GM19397 (cell line): Measurements from ENCODE around the gene TGFBI.
"Not testable (repeated sequence)": the region's sequence is repeated elsewhere in the genome, so short reads cannot be mapped to it uniquely, and the experiment has no call there.

Experiments used
- ATAC-seq: cut with Tn5 transposase; IDR thresholded peaks from one replicate; pipeline ENCODE4 v1.9.1; 2021; ENCODE audit warnings: mild to moderate bottlenecking, moderate library complexity; ENCODE audit not compliant: unreplicated experiment

Gene TGFBI

DNA sequence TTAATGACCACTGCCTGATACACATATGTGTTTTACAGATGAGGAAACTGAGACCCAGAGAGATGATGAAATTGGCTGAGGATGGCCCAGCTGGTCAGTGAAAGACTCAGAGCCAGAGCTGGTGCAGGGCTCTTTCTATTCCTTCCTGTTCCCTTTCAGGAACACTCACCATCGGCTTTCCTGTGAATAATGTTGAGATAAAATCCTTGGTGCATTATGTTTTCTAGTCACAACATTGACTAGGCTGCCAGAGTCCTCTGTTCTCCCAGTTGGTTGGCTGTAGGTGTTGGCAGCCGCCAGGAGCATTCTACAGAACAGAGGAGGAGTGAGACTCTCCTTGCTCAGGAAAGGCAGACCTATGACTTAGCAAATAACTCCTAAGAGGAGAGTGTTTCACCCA lies 14.8 kb downstream of the TGFBI start:
- no peak for ATAC-seq

DNA sequence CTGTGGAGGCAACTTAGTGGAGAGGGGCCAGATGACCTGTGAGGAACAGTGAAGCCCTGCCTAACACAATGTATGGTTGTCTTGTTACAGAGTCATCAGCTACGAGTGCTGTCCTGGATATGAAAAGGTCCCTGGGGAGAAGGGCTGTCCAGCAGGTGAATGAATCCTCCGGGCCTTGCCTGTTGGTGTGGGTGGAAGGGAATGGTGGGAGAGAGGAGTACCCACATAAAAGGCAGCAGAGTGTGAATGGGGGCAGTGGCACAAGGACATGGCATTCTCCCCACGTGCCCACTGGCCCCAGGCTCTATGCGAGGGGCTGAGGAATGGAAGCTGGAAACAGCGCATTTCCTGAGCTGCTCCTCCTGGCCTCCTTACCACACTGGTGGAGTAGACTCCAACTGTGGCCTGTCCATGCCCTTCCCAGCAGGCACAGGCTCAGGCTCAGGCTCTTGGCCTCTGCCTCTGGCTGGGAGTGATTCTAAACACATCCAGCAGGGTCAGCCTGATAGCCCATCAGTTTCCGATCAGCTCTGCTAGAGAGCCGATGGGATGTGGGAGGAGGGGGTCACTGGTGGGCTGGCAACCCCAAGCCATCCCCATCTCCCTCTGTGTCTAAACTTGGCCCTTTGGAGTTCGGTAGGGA lies 15.3 kb downstream of the TGFBI start:
- no peak for ATAC-seq

DNA sequence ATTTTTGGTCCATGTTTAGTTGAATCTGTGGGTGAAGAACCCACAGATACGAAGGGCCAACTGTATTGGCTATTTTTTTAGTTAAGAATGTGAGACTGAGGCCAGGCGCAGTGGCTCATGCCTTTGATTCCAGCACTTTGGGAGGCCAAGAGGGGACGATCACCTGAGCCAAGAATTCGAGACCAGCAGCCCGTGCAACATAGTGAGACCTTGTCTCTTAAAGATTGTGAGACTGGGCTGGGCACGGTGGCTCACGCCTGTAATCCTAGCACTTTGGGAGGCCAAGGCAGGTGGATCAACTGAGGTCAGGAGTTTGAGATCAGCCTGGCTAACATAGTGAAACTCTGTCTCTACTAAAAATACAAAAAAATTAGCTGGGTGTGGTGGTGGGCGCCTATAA lies 16.2 kb downstream of the TGFBI start:
- not testable (repeated sequence) for ATAC-seq

DNA sequence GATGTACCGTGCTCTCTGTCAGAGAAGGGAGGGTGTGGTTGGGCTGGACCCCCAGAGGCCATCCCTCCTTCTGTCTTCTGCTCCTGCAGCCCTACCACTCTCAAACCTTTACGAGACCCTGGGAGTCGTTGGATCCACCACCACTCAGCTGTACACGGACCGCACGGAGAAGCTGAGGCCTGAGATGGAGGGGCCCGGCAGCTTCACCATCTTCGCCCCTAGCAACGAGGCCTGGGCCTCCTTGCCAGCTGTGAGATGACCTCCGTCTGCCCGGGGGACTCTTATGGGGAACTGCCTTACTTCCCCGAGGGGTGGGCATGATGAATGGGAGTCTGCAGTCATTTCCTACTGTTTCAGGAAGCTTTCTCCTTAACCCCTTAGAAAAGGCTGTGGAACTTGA lies 17.5 kb downstream of the TGFBI start:
- no peak for ATAC-seq

DNA sequence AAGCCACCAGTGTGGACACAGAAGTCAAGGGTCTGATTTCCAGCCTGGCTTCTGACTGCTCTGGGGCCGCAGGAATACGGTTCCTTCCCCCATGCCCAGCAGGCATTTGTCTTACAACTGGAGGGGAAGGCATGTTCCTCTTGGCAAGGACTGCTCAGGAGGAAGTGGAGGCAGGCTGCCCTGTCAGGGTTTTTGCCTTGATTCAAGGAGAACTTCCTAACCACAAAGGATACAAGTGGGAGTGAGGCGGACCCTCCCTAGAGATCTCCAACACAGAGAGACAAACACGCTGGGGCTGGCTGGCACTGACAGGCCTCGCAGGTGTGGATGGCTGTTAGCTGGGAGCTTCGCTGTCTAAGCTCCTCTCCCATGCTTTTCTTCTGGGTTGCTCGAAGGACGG lies 19.1 kb downstream of the TGFBI start:
- no peak for ATAC-seq

DNA sequence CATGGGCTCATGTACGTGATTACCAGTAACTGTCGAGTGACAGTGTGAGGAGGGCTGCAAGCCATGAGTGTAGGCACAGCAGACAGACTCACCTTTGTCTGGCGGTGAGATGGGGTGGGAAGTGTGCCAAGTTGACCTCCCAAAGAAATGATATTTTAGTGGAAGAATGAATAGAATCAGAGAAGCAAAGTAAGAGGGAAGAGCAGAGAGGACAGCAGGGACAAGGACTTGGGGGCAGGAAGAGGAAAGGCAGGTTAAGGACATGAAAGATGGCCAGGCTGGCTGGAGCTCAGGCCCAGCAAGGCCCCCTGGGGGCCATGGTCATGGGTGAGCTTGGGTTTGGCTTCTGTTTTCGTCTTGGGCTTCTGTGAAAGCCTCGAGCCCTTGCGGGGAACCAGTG lies 20.2 kb downstream of the TGFBI start:
- no peak for ATAC-seq

DNA sequence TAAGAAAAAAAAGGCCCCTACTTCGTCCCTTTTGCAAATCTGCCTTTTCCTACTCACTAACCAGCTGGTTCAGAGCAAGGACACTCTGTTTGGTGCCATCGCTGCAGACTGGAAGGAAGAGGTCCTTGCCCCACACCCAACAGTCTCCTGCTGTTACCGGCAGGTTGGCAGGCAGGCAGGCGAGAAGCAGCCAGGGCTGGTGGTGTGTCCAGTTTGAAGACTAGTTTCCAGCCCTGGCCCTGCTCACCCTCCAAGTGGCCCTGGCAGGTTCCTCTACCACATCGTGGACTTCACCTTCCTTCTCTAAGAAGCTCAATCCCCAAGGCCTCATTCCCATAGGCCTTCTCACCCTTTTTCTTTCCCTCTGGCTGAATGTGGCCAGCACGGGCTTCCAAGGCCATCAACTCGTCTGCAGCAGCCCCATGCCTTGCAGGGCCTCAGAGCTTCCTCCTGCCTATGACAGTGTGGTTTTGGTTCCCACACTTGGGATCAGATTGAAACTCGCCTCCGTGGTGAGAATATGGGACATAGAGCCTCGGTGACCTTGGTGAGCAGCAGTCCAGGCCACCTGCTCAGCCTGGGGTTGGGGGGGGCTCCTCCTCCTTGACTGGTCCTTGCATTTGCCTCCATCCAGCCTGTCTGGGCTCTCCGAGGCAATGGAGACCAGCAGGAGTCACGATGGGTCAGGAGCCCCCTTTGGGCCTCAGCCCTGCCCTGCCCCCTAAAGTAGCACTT lies 22.9 kb downstream of the TGFBI start:
- ATAC-seq, result no peak

DNA sequence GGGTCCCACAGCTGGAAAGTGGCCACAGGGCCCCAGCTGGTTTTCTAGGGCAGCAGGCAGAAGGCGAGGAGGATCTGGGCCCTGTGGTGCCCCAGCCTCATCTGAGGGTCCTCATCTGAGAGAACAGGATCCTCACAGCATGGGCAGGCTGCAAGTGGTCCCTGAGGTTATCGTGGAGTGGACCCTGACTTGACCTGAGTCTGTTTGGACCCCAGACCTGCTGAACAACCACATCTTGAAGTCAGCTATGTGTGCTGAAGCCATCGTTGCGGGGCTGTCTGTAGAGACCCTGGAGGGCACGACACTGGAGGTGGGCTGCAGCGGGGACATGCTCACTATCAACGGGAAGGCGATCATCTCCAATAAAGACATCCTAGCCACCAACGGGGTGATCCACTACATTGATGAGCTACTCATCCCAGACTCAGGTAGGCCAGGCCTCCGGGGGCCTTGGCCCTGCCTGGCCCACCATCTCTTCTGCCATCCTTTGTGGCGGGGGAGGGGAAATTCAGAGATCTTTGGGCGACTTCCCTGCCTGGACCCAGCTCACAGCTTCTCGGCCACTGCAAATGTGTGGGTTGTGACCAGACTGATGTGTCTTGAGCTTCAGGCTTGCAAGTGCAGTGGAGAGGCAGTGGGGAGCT lies 24.0 kb downstream of the TGFBI start:
- no peak for ATAC-seq

DNA sequence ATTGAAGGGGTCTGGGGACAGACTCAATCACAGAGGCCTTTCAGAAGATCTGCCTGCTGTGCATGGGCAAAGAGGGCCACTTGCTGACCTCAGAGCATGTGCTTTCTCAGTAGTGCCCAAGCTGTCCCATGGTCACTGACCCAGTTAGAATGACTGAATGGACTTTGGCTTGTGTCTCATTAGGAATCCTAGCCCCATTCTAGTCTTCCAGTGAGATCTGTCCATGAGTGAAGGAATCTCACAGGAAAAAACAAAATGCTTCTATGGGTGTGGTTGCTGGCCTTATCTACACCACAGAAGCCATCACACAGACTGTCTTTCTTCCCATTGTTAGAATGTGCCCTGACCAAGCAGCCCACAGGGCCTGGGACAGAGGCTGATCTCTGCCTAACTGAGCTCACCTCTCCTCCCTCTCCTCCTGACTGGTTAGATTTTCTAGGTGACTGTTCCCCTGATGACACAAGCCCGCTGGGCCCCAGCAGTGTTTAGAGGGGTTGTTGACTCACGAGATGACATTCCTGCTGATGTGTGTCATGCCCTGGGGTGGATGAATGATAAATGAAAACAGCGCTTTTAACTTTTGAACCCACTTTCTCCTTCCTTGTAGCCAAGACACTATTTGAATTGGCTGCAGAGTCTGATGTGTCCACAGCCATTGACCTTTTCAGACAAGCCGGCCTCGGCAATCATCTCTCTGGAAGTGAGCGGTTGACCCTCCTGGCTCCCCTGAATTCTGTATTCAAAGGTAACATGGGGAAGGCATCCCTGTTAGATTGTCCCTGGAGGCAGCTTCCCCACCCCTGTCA lies 24.8 kb downstream of the TGFBI start:
- no peak for ATAC-seq

DNA sequence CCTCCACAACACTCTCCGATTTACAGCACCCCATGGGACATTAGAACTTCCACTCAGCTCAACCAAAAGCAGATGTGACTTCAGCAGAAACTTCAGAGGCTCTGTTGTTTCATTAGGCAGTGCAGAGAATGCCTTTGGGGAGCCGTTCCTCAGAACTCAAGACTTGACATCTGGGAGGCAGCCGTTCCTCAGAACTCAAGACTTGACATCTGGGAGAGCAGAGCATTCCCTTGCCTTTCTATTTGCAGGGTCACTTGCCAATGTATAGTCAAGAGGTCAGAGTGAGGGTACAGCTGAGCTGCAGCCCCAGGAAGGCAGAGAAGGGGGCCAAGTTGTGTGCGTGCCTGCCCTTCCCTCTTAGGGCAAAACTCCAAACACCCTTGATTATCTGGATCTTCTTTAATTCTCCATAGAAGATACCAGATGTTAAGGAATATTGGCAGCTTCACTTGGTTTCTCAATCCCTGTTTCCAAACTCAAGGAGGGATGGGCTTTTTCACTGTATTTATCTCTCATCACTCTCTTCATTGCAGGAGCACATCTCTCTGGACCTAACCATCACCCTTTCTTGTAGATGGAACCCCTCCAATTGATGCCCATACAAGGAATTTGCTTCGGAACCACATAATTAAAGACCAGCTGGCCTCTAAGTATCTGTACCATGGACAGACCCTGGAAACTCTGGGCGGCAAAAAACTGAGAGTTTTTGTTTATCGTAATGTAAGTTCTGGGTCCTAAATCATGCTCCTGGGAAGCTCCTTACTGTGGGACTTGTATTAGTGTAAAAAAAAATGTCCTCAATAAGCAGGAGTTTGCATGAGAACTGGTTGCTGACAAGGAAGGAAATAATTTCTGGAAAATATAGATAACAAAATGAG lies 25.6 kb downstream of the TGFBI start:
- no peak for ATAC-seq

DNA sequence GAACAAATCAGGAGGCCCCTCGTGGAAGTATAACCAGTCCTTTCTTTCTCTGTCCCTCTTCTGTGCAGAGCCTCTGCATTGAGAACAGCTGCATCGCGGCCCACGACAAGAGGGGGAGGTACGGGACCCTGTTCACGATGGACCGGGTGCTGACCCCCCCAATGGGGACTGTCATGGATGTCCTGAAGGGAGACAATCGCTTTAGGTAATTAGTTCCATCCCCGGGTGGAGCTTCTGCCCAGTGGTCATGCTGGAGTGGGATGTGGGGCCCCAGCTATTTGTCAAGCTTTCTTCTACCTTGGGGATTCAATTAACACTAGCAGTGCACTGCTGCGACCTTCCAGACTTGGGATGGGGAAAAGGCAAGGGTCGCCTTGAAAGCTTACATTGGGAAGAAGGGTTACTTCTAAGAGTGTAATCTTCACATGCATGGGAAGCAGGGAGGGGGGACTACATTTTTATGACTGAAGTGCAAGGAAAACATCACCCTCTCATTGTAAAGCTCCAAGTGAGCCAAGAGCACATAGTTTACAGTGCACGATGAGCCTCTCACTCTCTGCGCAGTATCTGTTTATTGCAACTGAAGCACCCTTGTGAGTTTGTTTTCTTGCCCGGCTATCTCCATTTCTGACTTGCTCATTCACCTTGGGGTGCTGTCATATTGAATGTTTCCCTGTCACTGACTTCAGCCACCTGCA lies 27.0 kb downstream of the TGFBI start:
- no peak for ATAC-seq

DNA sequence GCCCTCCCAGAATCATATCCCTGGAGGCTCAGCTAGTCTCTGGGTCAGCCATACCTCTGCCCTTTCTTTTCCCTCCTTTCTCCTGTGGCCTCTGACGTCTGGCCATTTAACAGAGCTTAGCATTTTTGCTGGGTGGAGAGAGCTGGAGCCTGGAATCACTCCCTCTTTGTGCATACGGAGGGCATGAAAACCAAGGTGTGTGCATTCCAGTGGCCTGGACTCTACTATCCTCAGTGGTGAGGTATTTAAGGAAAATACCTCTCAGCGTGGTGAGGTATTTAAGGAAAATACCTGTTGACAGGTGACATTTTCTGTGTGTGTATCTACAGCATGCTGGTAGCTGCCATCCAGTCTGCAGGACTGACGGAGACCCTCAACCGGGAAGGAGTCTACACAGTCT lies 27.5 kb downstream of the TGFBI start:
- ATAC-seq, result no peak

DNA sequence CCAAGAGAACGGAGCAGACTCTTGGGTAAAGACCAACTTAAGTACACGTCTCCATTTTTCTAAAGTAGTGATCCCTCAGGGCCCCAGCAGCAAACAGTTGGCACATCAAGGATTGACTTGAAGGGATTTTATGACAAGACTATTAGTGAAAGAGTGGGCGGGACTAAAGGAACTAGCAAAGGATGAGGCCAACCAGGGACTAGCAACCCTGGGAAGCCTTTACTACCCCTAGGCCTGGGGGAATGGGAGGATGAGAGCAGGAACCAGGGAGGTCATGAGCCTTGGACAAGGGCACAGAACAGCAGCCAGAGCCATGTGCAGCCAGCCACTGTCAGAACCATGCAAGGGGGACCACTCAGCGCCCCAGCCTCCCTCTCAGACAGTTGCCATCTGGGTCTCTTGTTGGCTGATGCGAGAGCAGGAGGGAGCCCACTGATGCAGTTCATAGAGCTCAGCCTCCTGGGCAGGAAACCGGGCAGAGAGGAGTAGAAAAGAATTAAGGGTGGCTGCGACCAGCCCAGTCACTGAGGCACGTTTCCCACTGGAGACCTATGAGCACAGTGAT lies 28.1 kb downstream of the TGFBI start:
- no peak for ATAC-seq

DNA sequence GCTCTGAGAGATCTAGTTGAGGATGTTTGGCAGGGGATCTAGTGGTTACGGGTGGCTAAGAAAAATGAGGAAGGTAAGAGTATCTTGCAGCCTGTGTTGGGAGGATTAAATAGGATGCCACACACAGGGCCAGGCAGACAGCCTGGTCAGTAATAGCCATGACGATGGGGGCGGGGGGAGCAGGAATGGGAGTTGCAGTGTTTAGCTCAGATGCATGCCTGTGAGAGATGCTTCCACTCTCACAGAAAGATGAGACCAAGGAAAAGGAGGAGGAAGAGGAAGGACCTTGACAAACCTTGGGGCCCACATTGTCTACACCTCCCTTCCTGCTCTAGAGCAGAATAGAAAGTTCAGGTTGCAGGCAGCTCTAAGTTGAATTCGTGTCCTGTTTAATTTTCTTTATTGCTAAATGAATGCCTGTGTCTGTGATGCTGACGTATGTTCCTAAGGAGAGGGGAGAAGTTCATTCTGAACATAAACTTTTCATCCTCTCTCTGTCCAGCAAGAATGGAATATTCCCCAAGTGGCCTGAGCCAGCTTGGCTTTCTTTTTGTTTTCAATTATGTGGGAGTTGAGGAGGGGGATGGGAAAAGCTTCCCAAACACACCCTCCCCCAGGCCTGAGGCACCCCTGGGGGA lies 28.7 kb downstream of the TGFBI start:
- ATAC-seq, result no peak

DNA sequence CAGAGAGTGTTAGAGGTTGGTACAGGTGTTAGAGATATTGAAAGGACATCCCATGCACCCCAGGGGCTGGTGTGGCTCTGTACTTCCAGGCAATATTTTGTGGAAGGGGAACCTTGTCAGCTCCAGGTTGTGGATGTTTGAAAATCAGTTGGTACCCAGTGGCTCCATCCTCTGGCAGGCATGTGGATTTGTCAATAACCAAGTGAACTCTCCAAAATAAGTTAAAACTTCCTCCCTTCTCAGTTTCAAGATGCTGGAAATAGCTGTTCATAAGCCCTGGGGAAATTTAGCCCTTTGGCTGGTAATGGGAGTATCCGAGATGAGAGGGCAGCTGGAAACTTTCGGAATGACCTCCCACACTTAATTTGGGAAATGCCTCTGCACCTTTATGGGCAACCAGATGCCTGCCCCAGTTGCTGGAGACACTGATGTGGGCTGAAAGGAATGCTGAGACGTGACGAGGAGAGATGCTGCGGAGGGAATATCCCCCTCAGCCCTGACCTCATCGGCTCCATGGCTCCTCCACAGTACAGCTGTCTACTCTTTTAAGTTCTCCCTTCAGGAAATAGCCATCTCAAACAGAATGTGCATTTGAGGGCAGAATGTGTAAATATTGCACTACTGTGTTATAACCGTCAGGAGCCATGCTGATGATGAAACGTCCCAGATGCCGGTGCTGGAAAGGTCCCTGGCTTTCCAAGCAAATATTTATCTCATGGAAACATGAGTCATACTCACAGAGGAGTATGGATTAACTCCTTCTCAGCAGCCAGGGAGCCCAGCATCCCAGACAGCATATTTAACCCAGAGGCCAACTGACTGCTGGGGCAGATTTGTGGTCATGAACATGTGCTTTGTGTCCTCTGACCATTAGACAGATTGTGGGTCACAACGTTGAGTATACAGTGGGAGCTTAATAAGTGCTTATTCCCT lies 29.5 kb downstream of the TGFBI start:
- ATAC-seq, result no peak

DNA sequence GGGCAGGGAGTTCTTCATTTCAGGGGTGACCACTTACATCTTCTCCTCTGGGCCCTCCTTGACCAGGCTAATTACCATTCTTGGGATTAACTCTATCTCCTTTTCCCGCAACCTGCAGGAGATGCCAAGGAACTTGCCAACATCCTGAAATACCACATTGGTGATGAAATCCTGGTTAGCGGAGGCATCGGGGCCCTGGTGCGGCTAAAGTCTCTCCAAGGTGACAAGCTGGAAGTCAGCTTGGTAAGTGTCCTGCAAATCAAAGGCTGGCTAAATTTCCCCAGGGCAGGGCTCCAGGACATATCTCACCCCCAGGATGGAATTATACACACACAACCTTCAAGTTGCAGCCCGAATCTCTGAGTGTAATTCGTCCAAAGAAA lies 30.2 kb downstream of the TGFBI start:
- ATAC-seq, result no peak

DNA sequence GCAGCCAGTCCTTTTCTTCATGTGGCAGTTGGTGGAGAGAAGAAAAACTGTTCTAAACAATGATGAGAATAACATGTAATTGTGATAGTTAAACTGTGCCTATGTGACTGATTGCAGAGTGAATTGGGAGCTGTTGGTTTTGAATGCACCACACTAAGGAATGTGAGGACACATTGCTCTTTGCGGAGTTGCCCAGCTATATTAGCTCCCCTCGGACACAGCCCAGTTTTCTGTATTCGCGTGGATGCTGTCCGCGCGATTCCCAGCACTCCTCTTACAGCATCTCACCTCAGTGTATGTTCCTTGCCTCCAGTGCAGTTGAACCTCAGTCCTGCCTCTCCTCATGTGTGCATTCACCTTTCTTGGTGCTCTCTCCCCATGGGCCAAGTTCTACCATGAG lies 32.2 kb downstream of the TGFBI start:
- ATAC-seq, result no peak
